Central memory CD4-positive, alpha-beta T cell (primary cell): ENCODE results near the gene DNMT3A.

ENCODE experiments used
- DNase-seq: peaks from one replicate; pipeline ENCODE4 v3.0.0; 2022

Gene DNMT3A

DNA sequence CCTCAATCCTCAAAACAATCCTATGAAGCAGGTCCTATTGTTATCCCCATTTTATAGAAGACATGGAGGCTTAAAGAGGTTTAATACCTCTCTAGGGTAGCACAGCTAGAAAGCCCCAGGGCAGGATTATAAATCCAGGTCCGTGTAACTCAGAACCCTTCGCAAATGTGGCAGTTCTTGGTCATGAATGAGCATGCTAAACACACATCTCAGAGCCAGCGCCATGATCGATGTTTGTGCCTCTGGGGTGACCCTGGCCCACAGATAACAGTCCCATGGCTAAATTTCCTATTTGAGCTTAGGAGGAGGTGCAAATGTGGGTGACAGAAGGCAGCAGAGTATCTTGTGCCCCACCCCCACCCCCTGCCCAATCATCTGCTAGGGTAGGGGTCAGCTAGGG lies 17.5 kb downstream of the DNMT3A start:
- no peak for DNase-seq

DNA sequence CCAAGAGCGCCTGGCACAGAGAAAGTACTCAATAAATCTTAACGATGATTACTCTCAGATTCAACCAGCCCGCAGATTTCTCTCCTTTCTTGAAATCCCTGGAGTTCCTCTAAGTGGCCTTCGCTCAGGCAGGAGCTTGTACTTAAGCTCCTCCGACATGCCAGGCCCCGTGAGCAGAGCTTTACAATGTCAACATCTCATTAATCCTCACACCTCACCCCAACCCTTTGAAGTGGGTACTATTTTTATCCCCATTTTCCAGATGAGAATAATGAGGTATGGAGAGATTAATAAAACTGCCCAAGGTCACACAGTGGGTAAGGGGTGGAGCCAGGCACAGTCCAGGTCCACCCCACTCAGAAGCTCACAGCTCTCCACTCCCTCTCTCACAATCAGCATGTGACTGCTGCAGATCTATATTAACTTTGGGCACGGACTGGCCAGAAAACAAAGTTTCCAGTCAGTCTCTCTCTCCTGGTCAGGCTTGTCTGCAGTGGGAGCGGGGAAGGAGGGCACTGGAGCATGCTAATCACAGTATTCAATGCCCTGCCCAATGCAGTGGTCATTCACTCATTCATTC lies 18.0 kb downstream of the DNMT3A start:
- no peak for DNase-seq

DNA sequence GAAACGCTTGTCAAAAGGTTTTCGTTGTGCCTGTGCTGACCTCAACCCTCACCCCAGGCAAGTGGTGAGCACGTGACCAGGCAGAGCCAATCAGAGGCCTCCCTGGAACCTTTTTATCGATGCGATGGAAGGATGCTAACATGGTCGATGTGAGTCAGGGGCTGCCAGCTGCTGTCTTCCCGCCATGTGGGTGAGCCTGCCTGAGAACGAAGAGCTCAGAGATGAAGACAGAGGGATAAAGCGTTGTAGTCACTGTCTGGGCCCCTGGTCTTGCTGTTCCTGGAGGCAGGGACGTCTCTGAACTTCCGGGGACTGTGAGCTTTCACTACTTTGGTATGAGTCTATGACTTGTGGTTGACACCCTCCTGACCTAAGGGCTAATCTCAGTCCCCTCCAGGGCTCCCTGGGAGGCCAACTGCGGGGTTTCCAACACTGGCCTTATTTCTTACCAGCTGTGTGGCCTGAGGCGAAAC lies 18.6 kb downstream of the DNMT3A start:
- DNase-seq: peak; percentile 57

DNA sequence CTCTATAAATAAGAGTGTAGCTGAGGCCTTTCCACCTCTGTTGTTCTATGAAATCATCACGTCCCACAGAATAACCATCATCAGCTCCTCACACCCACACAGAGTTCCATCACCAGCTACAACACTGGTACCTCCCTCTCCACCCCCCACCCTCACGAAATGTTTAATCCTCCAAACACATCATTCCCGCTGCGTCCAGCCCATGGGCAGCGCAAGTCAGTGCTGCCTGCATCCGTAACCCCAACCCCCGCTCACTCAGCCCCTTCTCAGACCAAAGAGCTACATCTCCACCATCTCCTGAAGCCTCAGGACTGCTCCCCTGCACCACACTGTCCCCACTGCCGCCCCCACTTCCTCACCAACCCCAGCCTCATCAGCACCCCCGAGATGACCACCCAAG lies 19.4 kb downstream of the DNMT3A start:
- no peak for DNase-seq

DNA sequence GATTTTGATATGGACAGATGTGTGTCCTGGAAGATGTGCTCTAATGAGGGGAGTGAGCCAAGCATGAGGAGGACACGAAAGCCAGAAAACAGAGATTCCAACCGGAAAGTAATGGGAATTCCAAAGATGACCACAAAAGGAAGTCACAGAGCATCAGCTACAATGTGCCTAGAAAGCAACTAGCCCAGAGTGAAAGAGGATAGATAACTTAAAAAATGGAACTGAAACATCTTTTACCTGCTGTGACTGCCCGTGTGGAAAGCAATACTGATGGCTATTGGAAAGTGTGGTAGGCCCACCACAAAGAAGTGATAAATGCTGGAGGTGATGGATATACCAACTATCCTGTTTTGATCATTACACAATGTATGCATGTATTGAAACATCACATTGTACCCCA lies 21.6 kb downstream of the DNMT3A start:
- DNase-seq: no peak

DNA sequence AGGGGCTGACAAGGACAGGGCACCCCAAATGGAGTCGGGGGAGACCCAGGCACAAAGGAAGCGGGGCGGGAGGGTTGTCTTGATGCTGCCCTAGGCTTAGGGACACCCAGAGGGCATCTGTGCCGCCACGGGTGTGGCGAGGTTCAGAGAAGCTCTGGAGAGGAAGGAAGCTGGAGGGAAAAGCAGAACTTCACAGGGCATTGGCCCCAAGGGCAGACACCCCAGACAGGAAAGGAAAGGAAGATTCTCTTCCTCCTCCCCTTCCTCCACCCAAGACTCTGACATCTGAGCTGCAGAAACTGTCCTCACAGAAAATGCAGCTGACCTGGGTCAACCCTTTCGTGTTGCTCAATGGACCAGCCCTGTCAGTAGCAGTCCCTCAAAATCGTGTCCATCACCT lies 25.6 kb downstream of the DNMT3A start:
- no peak for DNase-seq

DNA sequence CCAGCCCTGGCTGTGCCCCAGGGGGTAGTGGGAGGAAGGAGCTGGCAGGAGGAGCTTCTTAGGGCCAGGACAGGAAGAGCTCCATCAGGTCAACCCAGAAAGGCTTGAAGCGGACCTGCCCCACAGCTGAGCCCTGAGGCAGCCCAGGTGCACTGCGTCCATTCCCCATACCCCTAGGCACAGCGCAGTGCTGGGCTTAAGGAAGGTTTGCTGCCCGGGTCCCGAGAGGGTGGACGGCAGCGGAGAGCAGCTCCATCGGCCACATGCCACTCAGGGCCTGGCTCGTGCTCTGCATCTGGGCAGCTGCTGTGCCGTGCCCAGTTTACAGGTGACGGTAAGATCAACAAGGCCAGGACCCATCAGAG lies 26.4 kb downstream of the DNMT3A start:
- no peak for DNase-seq

DNA sequence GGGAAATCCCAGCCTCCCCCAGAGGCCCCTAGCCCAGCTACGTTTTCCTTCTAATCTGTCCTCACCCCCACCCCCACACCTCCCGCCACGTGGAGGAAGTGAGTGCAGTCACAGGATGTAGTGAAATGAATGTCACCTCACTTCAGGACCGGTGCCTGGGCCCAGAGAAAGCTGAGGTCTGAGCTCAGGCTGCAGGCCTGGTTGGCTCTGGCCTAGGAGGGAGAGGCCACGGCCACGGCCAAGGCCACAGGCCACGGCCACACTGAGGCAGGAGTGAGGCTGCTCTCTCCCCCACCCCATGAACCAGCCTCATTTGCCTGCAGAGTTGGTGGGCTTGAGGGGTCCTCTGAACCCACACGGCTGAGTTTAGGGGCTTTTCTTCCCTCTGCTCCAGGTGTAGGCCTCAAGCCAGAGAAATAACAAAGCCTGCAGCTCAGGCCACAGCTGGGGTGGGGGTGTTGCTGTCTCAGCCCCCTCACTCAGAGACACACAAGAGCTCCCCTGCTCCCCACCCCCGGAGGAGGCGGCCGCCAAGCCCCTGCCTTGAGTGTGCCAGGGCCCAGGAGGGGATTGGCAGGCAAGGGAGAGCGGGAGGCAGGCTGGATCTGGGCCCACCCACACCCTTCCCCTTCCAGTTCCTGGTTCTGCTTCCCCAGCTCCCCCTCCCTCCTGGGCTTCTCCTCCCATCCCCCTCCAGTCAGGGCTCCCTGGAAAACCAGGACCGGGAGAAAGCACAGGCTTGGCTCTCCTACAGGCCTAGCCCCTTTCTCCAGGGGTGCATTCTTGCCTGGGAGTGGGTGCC lies 27.0 kb downstream of the DNMT3A start:
- peak; percentile 60 for DNase-seq

DNA sequence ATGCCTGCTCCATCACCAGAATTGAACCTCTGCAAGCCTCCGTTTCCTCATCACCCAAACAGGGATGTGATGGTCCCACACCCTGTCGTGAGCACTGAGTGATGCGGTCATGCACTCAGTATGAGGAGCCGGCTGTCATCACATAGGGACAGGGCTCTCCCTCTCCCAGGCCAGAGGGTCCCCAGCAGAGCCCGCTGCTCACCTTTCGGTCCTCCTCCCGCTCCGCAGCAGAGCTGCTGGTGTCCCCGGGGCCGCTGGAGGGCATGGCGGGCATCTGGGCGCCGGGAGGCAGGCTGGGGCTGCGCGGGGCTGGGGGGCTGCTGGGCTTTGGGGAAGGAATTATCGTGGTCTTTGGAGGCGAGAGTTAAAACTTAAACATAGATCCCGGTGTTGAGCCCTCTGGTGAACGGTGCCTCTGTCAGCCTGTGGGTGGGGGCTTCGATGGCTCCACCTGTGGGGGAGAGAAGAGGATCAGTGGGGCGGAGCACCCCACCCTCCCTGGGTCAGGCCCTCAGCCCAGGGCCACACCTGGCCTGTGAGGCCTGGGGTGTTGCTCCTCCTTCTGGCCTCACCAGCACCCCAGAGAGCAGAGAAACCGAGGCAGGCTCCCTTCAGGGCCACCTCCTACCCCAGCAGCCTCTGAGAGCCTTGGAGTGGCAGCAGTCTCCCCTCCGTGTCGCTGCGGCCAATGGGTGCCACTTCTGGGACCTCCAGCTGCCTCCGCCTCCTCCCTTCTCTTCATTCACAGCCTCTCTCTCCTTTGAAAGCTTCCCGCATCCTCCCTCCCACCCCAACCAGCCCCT lies 27.8 kb downstream of the DNMT3A start:
- no peak for DNase-seq

DNA sequence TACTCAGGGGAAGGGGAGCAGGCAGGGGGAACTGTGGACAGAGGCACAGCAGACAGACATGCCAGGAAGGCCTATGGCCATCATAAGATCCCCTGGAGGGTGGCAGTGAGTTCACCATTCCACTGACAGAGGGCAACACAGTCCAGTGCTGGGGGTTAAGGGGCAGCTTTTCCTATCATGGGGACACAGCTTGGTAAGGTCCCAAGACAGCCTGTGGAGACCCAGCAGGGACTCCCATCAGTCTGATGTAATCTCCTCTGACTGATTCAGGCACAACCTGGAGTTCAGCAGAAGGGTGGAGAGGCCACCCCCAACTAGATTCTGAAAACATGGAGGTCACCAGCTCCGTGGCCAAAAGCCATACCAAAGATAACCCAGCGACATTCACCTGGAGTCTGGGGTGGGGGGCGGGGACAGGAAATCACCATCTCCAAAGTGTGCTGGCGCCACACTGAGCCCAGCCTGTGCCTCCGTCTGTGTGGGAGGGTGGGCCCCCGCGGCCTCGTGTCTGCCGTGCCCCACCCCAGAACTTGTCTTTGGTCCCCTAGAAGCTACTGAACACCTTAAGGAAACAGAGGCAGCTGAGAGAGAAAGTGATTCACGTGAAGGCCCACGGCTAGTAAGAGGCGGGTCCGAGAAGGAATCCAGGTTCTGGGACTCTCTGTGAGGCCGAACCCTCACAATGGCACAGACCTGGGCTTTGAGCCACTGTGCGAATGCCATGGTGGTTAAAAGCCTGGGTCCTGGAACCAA lies 28.6 kb downstream of the DNMT3A start:
- no peak for DNase-seq

DNA sequence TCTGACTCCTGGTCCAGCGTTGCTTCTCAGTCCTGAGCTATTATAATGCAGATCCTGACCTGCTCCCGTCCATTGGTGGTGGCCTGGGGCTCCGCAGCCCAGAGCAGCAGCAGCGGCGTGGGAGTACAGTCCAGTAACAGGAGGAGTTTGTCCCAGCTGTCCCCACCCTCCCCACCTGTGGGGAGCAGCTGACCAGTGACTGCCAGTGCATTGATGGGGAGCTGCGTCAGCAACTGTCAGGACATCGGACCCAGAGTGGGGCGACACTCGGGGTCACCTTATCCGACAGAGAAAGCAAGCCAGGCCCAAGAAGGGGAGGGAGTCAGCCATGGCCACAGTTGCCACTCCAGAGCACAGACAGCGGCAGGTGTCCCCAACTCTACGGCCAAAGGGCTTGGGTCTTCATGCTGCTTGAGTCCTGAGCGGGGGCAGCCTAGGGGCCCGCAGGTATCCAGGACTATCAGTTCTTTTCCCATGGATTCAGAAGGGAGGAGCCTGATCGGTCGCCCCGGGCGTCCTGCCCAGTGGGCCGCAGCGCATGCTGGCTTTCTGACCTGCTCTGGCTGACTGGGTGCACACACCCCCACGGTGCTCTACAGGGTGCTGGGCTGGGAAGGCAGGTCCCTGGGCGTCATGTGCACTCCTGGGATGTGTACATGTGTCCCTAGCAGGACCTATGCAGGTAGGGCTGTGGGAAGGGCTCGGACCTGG lies 29.7 kb downstream of the DNMT3A start:
- DNase-seq: no peak

DNA sequence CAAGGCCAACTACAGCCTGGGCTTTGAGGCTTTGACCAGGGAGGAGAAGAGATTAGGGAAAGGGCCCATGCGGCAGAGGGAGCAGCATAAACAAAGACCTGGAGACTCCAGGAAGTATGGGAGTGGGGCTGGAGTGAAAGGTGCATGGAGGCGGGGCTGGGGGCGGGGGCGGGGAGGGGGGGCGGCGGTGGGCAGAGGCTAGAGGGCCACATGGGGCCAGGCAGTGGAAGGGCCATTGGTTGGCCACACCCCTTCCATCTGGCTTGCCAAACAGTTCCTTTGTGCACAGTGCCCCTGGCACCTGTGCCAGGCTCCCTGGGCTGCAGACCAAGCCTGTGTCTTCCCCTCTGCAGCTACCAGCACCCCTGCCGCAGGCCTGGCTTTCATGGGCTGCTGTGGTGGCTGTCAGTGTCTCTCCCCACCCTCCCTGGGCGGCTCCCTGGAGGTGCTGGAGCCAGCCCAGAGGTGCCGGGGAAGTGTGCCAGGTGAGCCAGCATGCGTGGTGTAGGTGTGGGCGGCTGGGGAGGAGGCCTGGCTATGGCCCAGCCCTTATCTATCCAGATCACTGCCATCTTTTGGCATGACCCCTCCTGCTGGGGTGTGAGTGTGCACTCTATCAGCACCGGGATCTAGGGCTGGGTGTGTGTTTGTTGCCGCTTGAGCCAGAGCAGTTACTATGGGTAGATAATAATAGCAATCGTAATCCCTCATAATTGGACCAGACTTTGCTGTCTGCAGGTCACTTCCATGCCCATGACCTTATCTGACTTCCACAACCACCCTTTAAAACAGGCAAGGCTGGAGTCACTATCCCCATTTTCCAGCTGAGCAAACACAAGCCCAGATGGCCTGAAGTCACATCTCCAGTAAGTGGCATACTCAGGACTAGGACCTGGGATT lies 30.5 kb downstream of the DNMT3A start:
- DNase-seq: no peak

DNA sequence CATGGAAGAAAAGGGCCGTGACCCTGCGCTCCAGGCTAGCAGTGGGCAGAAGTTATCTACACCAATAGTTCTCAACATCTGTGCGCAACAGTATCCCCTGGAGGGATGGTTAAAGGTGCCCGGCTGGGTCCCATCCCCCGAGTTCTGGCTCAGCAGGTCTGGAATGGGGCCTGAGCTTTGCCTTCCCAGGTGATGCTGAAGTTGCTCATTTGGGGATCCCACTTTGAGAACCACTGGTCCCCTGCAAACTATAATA lies 31.1 kb downstream of the DNMT3A start:
- no peak for DNase-seq

DNA sequence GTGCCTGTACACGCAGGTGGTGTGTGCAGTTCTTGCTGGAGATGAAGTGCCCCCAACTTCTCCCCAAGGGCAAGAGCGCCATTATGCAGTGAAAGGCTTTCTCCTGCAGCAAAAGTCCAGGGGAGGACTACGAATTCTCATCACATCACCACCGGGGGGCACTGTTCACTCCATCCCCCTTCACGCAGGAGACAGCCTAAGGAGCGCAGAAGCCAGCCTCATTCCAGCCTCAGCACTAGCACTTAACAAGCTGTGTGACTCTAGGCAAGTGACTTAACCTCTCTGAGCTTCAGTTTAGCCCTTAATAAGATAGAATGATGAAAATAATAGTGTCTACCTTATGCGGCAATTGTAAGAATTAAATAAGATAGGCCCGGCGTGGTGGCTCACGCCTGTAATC lies 32.3 kb downstream of the DNMT3A start:
- DNase-seq: peak; percentile 51

DNA sequence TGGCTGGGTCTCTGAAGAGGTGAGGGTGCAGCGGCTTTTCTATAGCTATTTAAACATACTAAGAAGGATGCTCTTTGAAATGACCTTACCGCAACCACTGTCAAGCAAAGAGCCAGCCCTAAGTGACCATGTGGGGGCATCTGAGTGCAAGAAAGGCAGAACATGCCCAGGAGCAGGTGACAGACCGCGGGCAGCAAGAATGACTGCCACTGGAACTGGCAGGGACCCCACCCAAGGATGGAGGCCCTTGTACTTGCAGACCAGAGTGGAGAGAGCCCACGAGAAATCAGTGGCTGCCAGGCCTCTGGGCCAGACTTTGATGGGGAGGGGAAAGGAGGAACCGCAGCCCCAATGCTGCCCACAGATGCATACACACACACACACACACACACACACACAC lies 33.1 kb downstream of the DNMT3A start:
- DNase-seq: no peak

DNA sequence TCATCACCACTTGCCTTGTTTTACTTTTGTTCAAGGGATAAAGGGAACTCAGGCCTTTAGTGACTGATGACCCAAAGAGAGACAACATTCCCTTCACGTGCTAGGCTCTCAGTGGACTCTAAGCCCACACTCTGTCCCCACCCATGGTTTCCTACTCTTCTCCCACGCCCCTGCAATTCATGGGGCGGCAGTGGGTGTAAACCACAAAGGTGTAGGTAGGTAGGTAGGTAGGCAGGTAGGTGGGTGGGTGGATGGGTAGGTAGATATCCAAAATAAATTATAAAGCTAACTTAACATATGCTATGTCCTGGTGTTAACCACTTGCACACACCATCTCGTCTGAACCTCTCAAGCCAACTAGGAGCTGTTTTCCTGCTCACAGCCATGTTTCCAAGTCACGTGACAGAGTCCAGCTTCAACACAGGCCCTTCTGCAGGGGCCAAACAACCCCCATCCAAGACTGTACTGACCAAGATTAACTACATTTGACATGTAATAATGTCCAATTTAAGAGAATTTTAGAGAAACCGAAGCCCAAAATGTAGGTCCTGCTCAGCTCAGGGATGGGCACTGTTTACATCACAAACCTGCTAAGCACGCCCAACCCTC lies 33.7 kb downstream of the DNMT3A start:
- DNase-seq: no peak

DNA sequence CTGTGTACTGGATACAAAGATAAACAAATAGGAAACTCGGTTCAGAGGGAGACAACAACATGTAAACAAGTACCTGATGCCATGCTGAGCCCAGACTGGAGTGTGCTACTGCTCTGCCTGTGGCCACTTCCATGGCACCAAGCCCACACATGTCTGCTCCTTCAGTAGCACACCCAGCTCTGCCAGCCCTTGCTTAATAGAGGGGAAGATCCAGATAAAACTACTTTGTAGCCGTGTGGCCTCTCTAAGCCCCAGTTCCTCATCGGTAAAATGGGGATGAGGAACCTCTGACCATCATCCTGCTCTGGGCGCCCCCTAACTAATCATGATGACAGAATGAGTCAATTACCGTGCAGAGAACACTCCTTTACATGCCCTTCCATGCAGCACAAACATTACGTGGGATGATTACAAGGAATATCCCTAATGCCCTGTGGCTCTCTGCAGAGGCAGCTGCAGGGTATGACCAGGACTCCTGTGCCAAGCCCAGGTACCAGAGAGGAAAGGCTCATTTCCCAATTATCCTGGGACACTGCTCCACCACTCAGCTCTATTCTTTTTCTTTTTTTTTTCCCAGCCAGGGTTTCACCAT lies 34.9 kb downstream of the DNMT3A start:
- no peak for DNase-seq

DNA sequence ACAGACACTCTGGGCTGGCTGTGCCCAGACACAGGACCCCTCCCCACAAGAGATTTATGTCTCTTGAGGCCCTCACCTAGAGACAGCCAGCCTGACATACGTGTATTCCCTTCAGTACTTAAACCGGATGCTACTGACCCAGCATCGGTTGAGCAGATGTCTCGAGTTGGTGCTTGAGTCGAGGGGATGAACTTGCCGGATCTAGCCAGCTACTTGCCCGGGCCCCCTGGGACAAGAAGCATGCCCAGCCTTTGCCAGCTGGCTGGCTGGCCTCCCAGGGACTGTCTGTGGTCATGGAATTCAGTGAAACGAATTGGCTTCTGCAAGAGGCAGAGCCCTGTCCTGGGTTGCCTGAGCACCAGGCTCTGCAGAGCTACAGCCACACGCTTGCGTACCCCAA lies 36.0 kb downstream of the DNMT3A start:
- DNase-seq: no peak

DNA sequence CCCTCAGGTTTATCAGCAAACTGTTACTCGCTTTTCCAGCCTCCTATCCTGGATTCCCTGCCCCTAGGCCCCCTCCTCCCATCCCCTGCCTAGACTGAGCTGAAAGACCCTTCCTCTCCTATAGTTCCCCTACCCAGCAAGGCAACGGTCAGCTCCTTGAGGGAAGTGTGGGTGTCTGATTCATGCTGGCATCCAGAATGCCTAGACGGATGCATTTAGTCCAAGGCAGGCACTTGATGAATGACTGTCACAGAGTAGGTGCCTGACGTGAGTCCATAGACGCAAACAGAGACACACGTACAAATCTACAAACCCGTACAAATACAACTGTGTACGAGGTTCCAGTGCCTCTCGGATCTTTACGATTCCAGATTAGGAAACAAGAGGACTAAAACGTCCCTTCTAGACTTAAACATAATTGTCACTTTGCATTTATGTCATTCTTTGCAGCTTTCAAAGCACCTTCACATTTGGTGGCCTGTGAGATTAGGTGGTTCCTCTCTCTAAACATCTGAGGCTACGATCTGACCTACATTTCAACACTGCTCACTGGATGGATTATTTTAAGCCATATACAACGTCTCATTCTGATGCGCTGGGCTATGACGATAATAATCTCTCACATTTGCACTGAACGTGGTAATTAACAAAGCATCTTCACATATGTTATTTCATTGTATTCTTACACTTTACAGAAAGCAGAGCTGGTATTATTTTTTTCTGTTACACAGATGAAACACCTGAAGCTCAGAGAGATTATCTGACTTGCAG lies 36.7 kb downstream of the DNMT3A start:
- DNase-seq: peak; percentile 61

DNA sequence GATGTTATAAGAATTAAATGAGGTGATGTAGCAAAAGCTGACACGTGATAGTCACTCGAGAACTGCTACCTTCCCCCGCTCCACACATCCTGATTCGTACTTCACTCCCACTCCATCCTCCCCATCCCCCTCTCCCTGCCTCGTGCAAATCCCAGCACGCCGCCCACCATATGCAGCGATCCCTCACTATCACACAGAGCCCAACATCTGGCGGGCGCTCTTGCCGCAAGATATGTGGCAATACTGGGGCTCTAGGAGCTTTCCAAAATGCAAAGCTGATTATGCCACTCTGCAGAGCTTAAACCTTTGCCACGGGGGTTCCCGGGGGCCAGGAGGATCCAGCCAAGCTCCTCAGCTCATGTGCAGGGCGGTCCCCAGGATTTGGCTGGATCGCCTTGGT lies 37.4 kb downstream of the DNMT3A start:
- no peak for DNase-seq
